Measurements from ENCODE around the gene GABRR3. TPM values are rescaled to one million over a fixed set of nuclear protein-coding genes. Genes with fewer than 3 reads are reported as not detected.

The GABRR3 gene
- total RNA-seq, 1 donor from 2014 or later = not detected

GRCh38 chr3:98025392-98025945 is 9.6 kb downstream of the GABRR3 start:
- no peak overlapping the region for H3K27ac Mint-ChIP-seq
- no peak for TF ChIP-seq CTCF (IDR thresholded peaks at IDR 0.05; ENCODE audit: unreplicated experiment)
- no peak overlapping the region for H3K4me3 Mint-ChIP-seq
- no peaks in the 10 kb centered on the region for H3K9me3 Mint-ChIP-seq
- peaks cover 13% of the 10 kb centered on the region for H3K27me3 Mint-ChIP-seq (ENCODE audit: low read depth)
- peaks cover 25% of the 10 kb centered on the region for H3K4me1 Mint-ChIP-seq
- no peak for DNase-seq (ENCODE audit: low spot score in 2 of 2, unreplicated experiment in 2 of 2)
- no peaks in the 10 kb centered on the region for H3K36me3 Mint-ChIP-seq

GRCh38 chr3:98022978-98023820 is 11.9 kb downstream of the GABRR3 start:
- H3K27ac Mint-ChIP-seq = no peak overlapping the region
- H3K4me3 Mint-ChIP-seq = no peak overlapping the region
- peak; percentile 83 to 98 for DNase-seq (ENCODE audit: low spot score in 2 of 2, unreplicated experiment in 2 of 2)
- H3K36me3 Mint-ChIP-seq = no peaks in the 10 kb centered on the region
- no peaks in the 10 kb centered on the region for H3K9me3 Mint-ChIP-seq
- H3K27me3 Mint-ChIP-seq (ENCODE audit: low read depth) = peaks cover 13% of the 10 kb centered on the region
- peaks cover 25% of the 10 kb centered on the region for H3K4me1 Mint-ChIP-seq
- peak; percentile 100 for TF ChIP-seq CTCF (IDR thresholded peaks at IDR 0.05; ENCODE audit: unreplicated experiment)

GRCh38 chr3:98021830-98022560 is 13.1 kb downstream of the GABRR3 start:
- no peaks in the 10 kb centered on the region for H3K36me3 Mint-ChIP-seq
- no peak for TF ChIP-seq CTCF (IDR thresholded peaks at IDR 0.05; ENCODE audit: unreplicated experiment)
- no peak overlapping the region for H3K27ac Mint-ChIP-seq
- H3K27me3 Mint-ChIP-seq (ENCODE audit: low read depth) = peaks cover 13% of the 10 kb centered on the region
- H3K4me3 Mint-ChIP-seq = no peak overlapping the region
- H3K9me3 Mint-ChIP-seq = no peaks in the 10 kb centered on the region
- H3K4me1 Mint-ChIP-seq = peaks cover 20% of the 10 kb centered on the region
- DNase-seq (ENCODE audit: low spot score in 2 of 2, unreplicated experiment in 2 of 2) = no peak

GRCh38 chr3:98020412-98020811 is 14.7 kb downstream of the GABRR3 start:
- Mint-ChIP-seq H3K27ac (no peak overlapping the region), H3K27me3 (ENCODE audit: low read depth) (peaks cover 12% of the 10 kb centered on the region), H3K36me3 (no peaks in the 10 kb centered on the region), H3K9me3 (no peaks in the 10 kb centered on the region), H3K4me1 (peaks cover 24% of the 10 kb centered on the region), H3K4me3 (no peak overlapping the region)
- DNase-seq (ENCODE audit: low spot score in 2 of 2, unreplicated experiment in 2 of 2) = no peak
- TF ChIP-seq CTCF (IDR thresholded peaks at IDR 0.05; ENCODE audit: unreplicated experiment) = no peak

GRCh38 chr3:98018301-98018700 is 16.8 kb downstream of the GABRR3 start:
- no peak overlapping the region for H3K4me3 Mint-ChIP-seq
- peaks cover 2% of the 10 kb centered on the region for H3K27me3 Mint-ChIP-seq (ENCODE audit: low read depth)
- no peak overlapping the region for H3K27ac Mint-ChIP-seq
- H3K4me1 Mint-ChIP-seq = peaks cover 33% of the 10 kb centered on the region
- H3K36me3 Mint-ChIP-seq = no peaks in the 10 kb centered on the region
- TF ChIP-seq CTCF (IDR thresholded peaks at IDR 0.05; ENCODE audit: unreplicated experiment) = no peak
- DNase-seq (ENCODE audit: low spot score in 2 of 2, unreplicated experiment in 2 of 2) = no peak
- H3K9me3 Mint-ChIP-seq = no peaks in the 10 kb centered on the region
